Measurements from ENCODE around the gene FBXW11.
"Not testable (repeated sequence)": the region's sequence is repeated elsewhere in the genome, so short reads cannot be mapped to it uniquely, and the experiment has no call there.

Gene FBXW11

GRCh38 chr5:171979606-171980005 is 26.8 kb downstream of the FBXW11 start:
- no peak for DNase-seq

GRCh38 chr5:171978519-171978918 is 27.9 kb downstream of the FBXW11 start:
- DNase-seq: no peak

GRCh38 chr5:171978016-171978415 is 28.4 kb downstream of the FBXW11 start:
- no peak for DNase-seq

- not testable (repeated sequence) for DNase-seq
Observed at GRCh38 chr5:171977244-171977950, 29.0 kb downstream of the FBXW11 start.

- DNase-seq: no peak
Observed at GRCh38 chr5:171975877-171976667, 30.4 kb downstream of the FBXW11 start.

GRCh38 chr5:171975262-171975876 is 31.1 kb downstream of the FBXW11 start:
- DNase-seq: no peak

- no peak for DNase-seq
Observed at GRCh38 chr5:171970826-171971225, 35.6 kb downstream of the FBXW11 start.

GRCh38 chr5:171969288-171969880 is 37.1 kb downstream of the FBXW11 start:
- no peak for DNase-seq

GRCh38 chr5:171968531-171968930 is 37.9 kb downstream of the FBXW11 start:
- no peak for DNase-seq

- DNase-seq: no peak
Observed at GRCh38 chr5:171966964-171967363, 39.5 kb downstream of the FBXW11 start.

GRCh38 chr5:171966270-171966669 is 40.2 kb downstream of the FBXW11 start:
- no peak for DNase-seq

- peak; percentile 23 for DNase-seq
Observed at GRCh38 chr5:171965745-171966144, 40.7 kb downstream of the FBXW11 start.

GRCh38 chr5:171963416-171963815 is 43.0 kb downstream of the FBXW11 start:
- DNase-seq: no peak

GRCh38 chr5:171961117-171961516 is 45.3 kb downstream of the FBXW11 start:
- no peak for DNase-seq

- DNase-seq: peak; percentile 13
Observed at GRCh38 chr5:171957591-171958251, 48.7 kb downstream of the FBXW11 start.

- no peak for DNase-seq
Observed at GRCh38 chr5:171956887-171957495, 49.4 kb downstream of the FBXW11 start.

GRCh38 chr5:171956314-171956713 is 50.1 kb downstream of the FBXW11 start:
- DNase-seq: no peak

- DNase-seq: no peak
Observed at GRCh38 chr5:171955761-171956160, 50.7 kb downstream of the FBXW11 start.

- no peak for DNase-seq
Observed at GRCh38 chr5:171954721-171955120, 51.7 kb downstream of the FBXW11 start.

GRCh38 chr5:171953860-171954701 is 52.4 kb downstream of the FBXW11 start:
- DNase-seq: no peak

GRCh38 chr5:171952021-171952420 is 54.4 kb downstream of the FBXW11 start:
- no peak for DNase-seq

- no peak for DNase-seq
Observed at GRCh38 chr5:171951218-171951617, 55.2 kb downstream of the FBXW11 start.

All from stimulated activated CD4-positive, alpha-beta T cell treated with anti-CD3 and anti-CD28 coated beads, Interleukin-12 subunit alpha, Interleukin-12 subunit beta, amount 100 ng/mL, for 4 hours (primary cell).